Mucosa of descending colon (tissue), 3 donors: ENCODE results near the gene CTAG2. TPM values are rescaled to one million over a fixed set of nuclear protein-coding genes. Genes with fewer than 3 reads are reported as not detected.
"Not testable (repeated sequence)": the region's sequence is repeated elsewhere in the genome, so short reads cannot be mapped to it uniquely, and the experiment has no call there.

Source experiments
- ATAC-seq: fragments of 200-7000 bp; cut with Tn5 transposase; one replicate; pipeline ENCODE4 v1.9.1; 2020; ENCODE audit warnings: mild to moderate bottlenecking, moderate library complexity
- DNase-seq, 3 donors: peaks; one replicate each; pipeline ENCODE4 v3.0.0-alpha.2; 2020
- H3K36me3 ChIP-seq: fragments of 200-600 bp; one replicate; pipeline ENCODE4 v1.8.0; 2021; ENCODE audit warnings: low read depth, mild to moderate bottlenecking
- H3K4me1 ChIP-seq: fragments of 200-600 bp; one replicate; pipeline ENCODE4 v1.8.0; 2021; ENCODE audit warnings: low read depth, mild to moderate bottlenecking
- H3K4me3 ChIP-seq: fragments of 200-600 bp; one replicate; pipeline ENCODE4 v1.8.0; 2021; ENCODE audit warnings: mild to moderate bottlenecking
- H3K9me3 ChIP-seq: fragments of 200-600 bp; one replicate; pipeline ENCODE4 v1.8.0; 2021; ENCODE audit warnings: mild to moderate bottlenecking
- intact Hi-C, 2 donors: fragments of 100-400 bp; cut with DNase I in 1 of 2; cut with micrococcal nuclease in 1 of 2; formaldehyde crosslinking; loops; one replicate each; pipeline versions ENCODE4 v1.11.0 to v1.11.1; 2022; cut with DNase I, micrococcal nuclease
- total RNA-seq, 3 donors: library from RNA; stranded (reverse); fragmentation: NEBNext Ultra II Directional in 2 of 3; extraction: Animal tissue kit (Norgen Biotek cat#: 25700) in 2 of 3; gene quantifications; one replicate each; pipeline versions ENCODE4 v1.2.1 to v1.2.4, GENCODE V29; 2021 to 2023
- TF ChIP-seq, protein P1 (sequence below): fragments of 200-600 bp; IDR thresholded peaks from one replicate; pipeline ENCODE4 v1.8.0; 2022; ENCODE audit warnings: antibody characterized with exemption, mild to moderate bottlenecking
- donor health status: DM: no; HTN: no; CAD: no; lungs with moderate emphysema.
- donor health status: DM: no; HTN: no; CAD: no.
- donor health status: DM: no; HTN: yes; CAD: no.

CTAG2 gene
- total RNA-seq, 3 donors from 2014 or later: not detected

GRCh38 chrX:154650221-154650510 lies 3.2 kb downstream of the CTAG2 start:
- DNase-seq (no peak), ATAC-seq (no peak)
- intact Hi-C loops: no loop called here
- Histone ChIP-seq H3K36me3 (no peaks in the 10 kb centered on the region), H3K4me1 (no peaks in the 10 kb centered on the region), H3K4me3 (no peak overlapping the region), H3K9me3 (no peaks in the 10 kb centered on the region)
- TF ChIP-seq, protein P1, sequence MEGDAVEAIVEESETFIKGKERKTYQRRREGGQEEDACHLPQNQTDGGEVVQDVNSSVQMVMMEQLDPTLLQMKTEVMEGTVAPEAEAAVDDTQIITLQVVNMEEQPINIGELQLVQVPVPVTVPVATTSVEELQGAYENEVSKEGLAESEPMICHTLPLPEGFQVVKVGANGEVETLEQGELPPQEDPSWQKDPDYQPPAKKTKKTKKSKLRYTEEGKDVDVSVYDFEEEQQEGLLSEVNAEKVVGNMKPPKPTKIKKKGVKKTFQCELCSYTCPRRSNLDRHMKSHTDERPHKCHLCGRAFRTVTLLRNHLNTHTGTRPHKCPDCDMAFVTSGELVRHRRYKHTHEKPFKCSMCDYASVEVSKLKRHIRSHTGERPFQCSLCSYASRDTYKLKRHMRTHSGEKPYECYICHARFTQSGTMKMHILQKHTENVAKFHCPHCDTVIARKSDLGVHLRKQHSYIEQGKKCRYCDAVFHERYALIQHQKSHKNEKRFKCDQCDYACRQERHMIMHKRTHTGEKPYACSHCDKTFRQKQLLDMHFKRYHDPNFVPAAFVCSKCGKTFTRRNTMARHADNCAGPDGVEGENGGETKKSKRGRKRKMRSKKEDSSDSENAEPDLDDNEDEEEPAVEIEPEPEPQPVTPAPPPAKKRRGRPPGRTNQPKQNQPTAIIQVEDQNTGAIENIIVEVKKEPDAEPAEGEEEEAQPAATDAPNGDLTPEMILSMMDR: no peak

DNA sequence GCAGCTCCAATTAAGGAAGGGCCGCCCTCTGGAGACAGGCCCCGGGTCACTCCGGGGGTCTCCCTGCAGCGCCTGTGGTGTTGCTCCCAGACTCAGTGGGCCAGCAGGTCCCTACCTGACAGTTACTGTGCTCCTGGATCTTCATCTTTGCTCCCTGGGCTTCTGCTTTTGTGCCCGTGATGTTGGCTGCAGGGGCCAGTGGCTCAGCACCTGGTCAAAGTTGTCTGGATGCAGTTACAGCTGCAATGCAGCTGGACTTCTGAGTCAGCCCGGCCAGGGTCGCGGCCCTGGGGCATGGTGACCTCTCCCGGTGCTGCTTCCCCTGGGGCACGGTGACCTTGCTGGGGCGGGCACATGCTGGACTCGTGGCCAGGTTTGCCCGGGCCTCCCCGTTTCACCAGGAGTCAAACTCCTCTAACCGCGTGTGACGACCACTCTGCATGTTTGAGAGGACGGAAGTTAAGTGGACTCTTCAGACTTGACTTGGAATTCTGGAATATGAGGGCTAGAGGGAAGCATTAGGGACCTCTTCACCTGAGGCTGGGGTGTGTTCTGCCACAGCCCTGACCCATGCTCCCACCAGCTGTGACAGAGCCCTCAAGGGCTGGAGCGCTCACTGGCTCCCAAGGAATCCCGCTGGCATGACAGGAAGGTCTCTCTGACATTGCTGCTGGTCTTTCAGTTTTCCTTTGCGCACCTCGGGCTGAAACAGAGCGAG lies 3.7 kb downstream of the CTAG2 start:
- intact Hi-C loops: no loop called here
- DNase-seq: no peak
- TF ChIP-seq, protein P1: no peak
- Histone ChIP-seq H3K4me3 (no peak overlapping the region), H3K36me3 (no peaks in the 10 kb centered on the region), H3K4me1 (no peaks in the 10 kb centered on the region), H3K9me3 (no peaks in the 10 kb centered on the region)
- ATAC-seq: no peak

DNA sequence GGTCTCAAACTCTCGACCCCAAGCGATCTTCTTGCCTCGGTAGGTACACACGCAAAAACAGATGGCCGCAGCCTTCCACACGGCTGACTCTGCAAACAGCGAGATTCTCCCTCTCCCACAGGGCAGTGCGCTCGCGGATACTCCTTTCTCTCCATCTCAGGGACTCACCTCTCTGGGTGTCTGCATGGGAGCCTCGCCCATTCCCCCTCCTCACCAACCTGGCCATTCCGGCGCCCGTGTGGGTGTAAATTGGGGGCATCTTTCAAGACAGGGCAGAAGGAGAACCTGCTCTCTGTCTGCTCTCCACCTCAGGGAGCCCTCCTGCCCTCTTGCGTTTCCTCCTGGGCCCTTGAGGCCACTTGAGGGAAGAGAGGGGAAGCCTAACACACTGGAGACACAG lies 4.4 kb downstream of the CTAG2 start:
- Histone ChIP-seq H3K4me3 (no peak overlapping the region), H3K9me3 (no peaks in the 10 kb centered on the region), H3K4me1 (no peaks in the 10 kb centered on the region), H3K36me3 (no peaks in the 10 kb centered on the region)
- ATAC-seq (no peak), DNase-seq (no peak)
- intact Hi-C loops: no loop called here
- TF ChIP-seq, protein P1: no peak

GRCh38 chrX:154645745-154646378 lies 7.5 kb downstream of the CTAG2 start:
- H3K4me3 ChIP-seq, H3K9me3 ChIP-seq, H3K36me3 ChIP-seq, DNase-seq, intact Hi-C loops, H3K4me1 ChIP-seq: not testable (repeated sequence)
- peak; percentile 15 for ATAC-seq

DNA sequence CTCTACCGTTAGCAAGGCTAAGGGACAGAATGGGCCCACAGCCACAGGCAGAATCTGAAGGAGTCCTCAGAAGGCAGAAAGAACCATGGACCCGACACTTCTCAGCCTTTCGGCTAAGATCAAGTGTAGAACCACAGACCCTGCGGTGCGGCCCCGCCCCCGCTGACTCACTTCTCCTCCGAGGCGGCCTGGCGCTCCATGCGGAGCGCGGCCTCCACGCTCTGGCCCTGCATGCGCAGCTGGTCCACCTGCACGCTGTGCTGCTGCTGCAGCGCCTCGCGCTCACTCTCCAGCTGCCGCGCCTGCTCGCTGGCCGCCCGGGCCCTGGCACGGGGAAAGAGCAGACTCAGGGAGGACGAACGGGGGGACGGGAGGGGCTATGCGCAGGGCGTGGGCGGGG lies 9.7 kb downstream of the CTAG2 start:
- DNase-seq, ATAC-seq, intact Hi-C loops: not testable (repeated sequence)

GRCh38 chrX:154641740-154642139 lies 11.6 kb downstream of the CTAG2 start:
- H3K4me3 ChIP-seq, H3K9me3 ChIP-seq, ATAC-seq, DNase-seq, H3K36me3 ChIP-seq, H3K4me1 ChIP-seq, intact Hi-C loops: not testable (repeated sequence)

More for the DNA sequence above, 9.7 kb downstream of the CTAG2 start:
- H3K9me3 ChIP-seq, H3K36me3 ChIP-seq, H3K4me3 ChIP-seq, H3K4me1 ChIP-seq: not testable (repeated sequence)

- H3K4me3 ChIP-seq, H3K4me1 ChIP-seq, DNase-seq, intact Hi-C loops, H3K36me3 ChIP-seq, H3K9me3 ChIP-seq, ATAC-seq: not testable (repeated sequence)
Observed at GRCh38 chrX:154633661-154634060, 19.7 kb downstream of the CTAG2 start.

- intact Hi-C loops, H3K4me1 ChIP-seq, H3K9me3 ChIP-seq, H3K36me3 ChIP-seq, DNase-seq, H3K4me3 ChIP-seq, ATAC-seq: not testable (repeated sequence)
Observed at GRCh38 chrX:154630949-154631348, 22.4 kb downstream of the CTAG2 start.

- intact Hi-C loops, H3K4me3 ChIP-seq, H3K9me3 ChIP-seq: not testable (repeated sequence)
Observed at GRCh38 chrX:154628960-154629359, 24.4 kb downstream of the CTAG2 start.

DNA sequence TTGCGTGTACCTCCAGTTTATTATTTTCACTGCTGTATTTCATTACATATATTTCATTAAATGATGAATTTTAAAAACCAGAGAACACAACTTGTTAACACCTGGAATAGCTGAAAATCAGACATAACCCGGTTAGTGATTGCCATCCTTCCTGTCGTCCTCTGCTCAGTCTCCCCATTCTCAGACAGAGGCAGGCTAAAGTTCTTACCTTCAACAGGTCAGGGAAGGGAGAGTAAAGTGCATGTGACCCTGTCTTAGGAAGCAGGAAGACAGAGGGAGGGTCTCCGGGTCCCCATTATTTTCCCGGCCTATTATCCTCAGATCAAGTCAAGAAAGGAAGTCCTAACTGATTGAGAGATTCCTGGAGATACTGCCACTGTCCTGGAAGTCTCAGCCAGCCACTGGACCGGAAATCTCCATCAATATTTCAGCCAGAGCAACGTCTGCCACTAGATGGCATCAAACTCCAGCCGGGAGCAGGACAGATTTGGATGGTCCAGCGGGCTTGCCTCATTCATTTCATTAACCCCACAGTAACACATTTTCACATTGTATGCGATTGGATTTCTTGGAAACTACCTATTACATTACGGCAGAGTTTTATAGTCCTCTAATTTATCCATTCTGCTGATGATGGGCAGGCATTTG lies 32.5 kb downstream of the CTAG2 start:
- peak; percentile 58 for ATAC-seq

More at GRCh38 chrX:154628960-154629359, 24.4 kb downstream of the CTAG2 start:
- not testable (repeated sequence) for H3K4me1 ChIP-seq, H3K36me3 ChIP-seq, DNase-seq
- peak; percentile 67 for ATAC-seq

DNA sequence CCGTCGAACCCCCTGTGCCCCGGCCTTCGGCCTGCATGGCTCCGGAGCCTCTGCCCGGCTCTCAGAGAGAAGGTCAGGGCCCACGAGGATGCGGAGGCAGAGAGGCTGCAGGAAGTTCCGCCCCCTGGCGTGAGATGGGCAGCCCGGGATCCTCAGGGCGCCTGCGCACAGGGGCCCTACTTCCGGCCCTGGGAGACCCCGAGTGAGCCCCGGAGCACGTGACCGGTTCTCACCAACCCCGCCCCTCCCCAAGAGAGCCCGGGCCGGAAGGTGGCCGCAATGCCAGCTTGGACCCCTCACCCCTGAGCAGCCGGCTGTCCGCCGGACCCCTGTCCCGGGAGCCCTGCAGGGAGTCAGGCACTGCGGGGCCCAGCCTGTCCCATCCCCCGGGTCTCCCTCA lies 34.2 kb downstream of the CTAG2 start, which contains the start of gene CTAG1B:
TSS of gene CTAG1B (minus strand) at position 101 of the 400 bp plus-strand sequence. CDS start at position 37, 64 bp downstream.
- H3K36me3 ChIP-seq, ATAC-seq, H3K9me3 ChIP-seq, H3K4me3 ChIP-seq, H3K4me1 ChIP-seq, intact Hi-C loops, DNase-seq: not testable (repeated sequence)

More for the DNA sequence above, 32.5 kb downstream of the CTAG2 start:
- intact Hi-C loops, H3K4me1 ChIP-seq, H3K4me3 ChIP-seq, DNase-seq, H3K36me3 ChIP-seq, H3K9me3 ChIP-seq: not testable (repeated sequence)
